NCI-H2081 treated with DMSO at 0.1 percent for 48 hours (cell line): ENCODE data around the gene UBXN7.
"Not testable (repeated sequence)": the region's sequence is repeated elsewhere in the genome, so short reads cannot be mapped to it uniquely, and the experiment has no call there.

Source experiments
- DNase-seq: peaks from one replicate; lab custom pipeline; 2025; lab: John Stamatoyannopoulos, UW

Gene UBXN7

DNA sequence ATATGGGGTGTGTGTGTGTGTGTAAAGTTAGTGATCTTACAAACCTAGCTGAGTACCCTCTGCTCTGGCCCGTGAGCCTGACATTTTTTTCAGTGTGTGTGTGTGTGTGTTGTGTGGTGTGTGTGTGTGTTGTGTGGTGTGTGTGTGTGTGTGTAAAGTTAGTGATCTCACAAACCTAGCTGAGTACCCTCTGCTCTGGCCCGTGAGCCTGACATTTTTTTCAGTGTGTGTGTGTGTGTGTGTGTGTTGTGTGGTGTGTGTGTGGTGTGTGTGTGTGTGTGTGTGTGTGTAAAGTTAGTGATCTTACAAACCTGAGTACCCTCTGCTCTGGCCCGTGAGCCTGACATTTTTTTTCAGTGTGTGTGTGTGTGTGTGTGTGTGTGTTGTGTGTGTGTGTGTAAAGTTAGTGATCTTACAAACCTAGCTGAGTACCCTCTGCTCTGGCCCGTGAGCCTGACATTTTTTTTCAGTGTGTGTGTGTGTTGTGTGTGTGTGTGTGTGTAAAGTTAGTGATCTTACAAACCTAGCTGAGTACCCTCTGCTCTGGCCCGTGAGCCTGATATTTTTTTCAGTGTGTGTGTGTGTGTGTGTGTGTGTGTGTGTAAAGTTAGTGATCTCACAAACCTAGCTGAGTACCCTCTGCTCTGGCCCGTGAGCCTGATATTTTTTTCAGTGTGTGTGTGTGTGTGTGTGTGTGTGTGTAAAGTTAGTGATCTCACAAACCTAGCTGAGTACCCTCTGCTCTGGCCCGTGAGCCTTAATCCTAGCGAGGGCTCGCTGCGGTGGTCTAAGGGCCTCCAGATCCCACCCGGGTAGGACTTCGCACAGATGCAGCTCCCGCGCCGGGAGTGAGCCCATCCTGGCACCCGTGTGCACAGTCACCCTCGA, 115.2 kb downstream of the UBXN7 start:
- DNase-seq = not testable (repeated sequence)

DNA sequence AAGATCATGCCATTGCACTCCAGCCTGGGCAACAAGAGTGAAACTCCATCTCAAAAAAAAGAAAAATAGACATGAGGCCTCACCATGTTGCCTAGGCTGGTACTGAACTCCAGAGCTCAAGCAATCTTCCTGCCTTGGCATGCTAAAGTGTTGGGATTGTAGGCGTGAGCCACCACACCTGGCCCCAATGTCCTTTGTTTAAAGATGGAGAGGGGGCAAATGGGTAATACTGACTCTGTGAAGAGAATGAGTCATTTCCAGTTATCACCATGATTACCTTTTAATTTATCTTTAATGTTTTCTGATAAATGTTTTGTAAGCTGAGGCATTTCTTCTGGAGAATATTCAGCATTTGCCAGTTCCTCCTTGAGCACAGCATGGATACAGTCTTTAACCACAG, 116.4 kb downstream of the UBXN7 start:
- no peak for DNase-seq

DNA sequence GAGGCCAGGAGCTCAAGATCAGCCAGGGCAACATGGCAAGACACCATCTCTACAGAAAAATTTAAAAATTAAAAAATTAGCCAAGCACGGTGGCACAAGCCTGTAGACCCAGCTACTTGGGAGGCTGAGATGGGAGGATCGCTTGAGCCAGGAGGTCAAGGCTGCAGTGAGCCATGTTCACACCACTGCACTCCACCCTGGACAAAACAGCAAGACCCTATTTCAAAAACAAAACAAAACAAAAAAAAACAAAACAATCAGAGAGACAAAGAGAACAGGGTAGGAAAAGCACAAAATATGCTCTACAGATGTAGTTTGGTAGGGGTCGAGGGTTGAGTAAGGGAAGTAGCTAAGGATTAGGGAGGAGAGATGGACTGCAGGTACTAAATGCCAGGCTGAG, 117.6 kb downstream of the UBXN7 start:
- DNase-seq = no peak

DNA sequence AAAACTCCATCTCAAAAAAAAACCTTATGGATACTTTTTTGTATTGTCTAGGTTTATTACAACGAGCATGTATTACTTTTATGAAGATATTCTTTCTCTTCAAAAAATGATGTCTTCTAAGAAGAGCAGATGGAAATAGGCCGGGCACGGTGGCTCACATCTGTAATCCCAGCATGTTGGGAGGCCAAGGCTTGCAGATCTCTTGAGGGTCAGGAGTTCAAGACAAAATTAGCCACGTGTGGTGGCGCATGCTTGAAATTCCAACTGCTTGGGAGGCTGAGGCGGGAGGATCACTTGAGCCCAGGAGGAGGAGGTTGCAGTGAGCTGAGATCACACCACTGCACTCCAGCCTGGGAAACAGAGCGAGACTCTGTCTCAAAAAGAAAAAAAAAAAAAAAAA, 118.1 kb downstream of the UBXN7 start:
- DNase-seq = not testable (repeated sequence)

DNA sequence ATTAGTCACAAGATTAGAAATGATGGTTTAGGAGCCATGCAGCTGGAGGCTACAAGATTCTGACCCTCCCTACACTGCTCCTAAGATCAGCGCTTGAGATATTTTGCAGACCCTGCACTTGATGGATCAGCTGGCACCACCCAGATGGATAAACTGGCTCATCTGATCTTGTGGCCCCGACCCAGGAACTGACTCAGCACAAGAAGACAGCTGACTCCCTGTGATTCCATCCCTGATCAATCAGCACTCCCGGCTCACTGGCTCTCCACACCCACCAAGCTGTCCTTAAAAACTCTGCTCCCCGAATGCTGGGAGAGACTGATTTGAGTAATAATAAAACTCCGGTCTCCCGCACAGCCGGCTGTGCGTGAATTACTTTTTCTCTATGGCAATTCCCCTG, 129.3 kb downstream of the UBXN7 start:
- not testable (repeated sequence) for DNase-seq

DNA sequence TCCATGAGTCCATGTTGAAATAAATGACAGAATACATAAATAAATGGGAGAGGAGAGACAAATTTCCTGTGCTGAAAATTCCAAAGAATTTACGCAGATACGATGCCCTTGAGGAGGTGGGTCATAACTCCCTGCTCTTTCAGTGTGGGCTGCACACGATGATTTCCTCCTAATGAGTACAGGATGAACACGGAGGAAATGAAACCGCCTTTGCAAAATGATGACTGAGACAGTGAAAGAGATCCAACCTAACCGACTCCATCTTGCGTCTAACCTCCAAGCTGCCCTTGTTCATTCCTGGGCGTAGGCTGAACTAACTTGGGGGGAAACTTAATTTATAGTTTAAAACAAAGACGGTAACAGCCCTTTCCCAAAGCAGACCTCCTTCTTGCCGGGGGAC, 129.7 kb downstream of the UBXN7 start:
- not testable (repeated sequence) for DNase-seq

DNA sequence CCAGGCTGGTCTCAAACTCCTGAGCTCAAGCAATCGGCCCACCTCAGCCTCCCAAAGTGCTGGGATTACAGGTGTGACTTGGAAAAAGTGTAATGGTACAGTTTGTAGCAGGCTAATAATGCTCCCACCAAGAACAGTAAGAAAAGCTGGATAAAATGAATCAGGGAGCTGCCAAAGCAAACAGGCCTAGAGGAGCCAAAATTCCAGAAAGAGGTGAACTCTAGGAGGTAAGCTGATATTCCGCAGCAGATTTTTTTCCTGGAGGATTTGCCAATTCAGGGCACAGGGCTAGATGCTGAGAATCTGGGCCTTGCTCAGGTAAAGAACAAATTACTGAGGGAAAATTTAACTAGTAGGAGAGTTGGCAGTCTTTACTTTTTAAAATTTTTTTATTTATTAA, 133.7 kb downstream of the UBXN7 start:
- DNase-seq = no peak
